SK-N-DZ (cell line): ENCODE data around the gene DRD4.
"Not testable (repeated sequence)": the region's sequence is repeated elsewhere in the genome, so short reads cannot be mapped to it uniquely, and the experiment has no call there.

Experiments used
- DNase-seq: peaks from one replicate; pipeline ENCODE4 v3.0.0-alpha.2; 2015; ENCODE audit warnings: low spot score

Gene DRD4

GRCh38 chr11:641806-642370 lies 4.8 kb downstream of the DRD4 start:
- DNase-seq: no peak

GRCh38 chr11:643366-643765 lies 6.3 kb downstream of the DRD4 start:
- no peak for DNase-seq

GRCh38 chr11:643849-644738 lies 7.0 kb downstream of the DRD4 start:
- no peak for DNase-seq

- no peak for DNase-seq
These were observed 8.5 kb downstream of the DRD4 start for GRCh38 chr11:645536-645935.

- DNase-seq: no peak
These were observed 9.1 kb downstream of the DRD4 start for GRCh38 chr11:646214-646613.

- DNase-seq: not testable (repeated sequence)
These were observed 10.6 kb downstream of the DRD4 start for GRCh38 chr11:647672-648158.

- DNase-seq: no peak
These were observed 13.4 kb downstream of the DRD4 start for GRCh38 chr11:650482-650881.

- not testable (repeated sequence) for DNase-seq
These were observed 16.1 kb downstream of the DRD4 start for GRCh38 chr11:653136-653535.

GRCh38 chr11:653837-654236 lies 16.8 kb downstream of the DRD4 start:
- no peak for DNase-seq

GRCh38 chr11:654444-654843 lies 17.4 kb downstream of the DRD4 start:
- not testable (repeated sequence) for DNase-seq

GRCh38 chr11:655036-655726 lies 18.1 kb downstream of the DRD4 start:
- DNase-seq: no peak

- no peak for DNase-seq
These were observed 19.4 kb downstream of the DRD4 start for GRCh38 chr11:656426-656825.

- no peak for DNase-seq
These were observed 19.8 kb downstream of the DRD4 start for GRCh38 chr11:656866-657265.

- DNase-seq: no peak
These were observed 20.6 kb downstream of the DRD4 start for GRCh38 chr11:657691-658126.

GRCh38 chr11:659532-660085 lies 22.5 kb downstream of the DRD4 start:
- DNase-seq: no peak

- no peak for DNase-seq
These were observed 23.2 kb downstream of the DRD4 start for GRCh38 chr11:660281-660680.

- DNase-seq: no peak
These were observed 23.8 kb downstream of the DRD4 start for GRCh38 chr11:660681-661444.

- peak; percentile 25 for DNase-seq
These were observed 25.7 kb downstream of the DRD4 start for GRCh38 chr11:662689-663274.

- no peak for DNase-seq
These were observed 28.1 kb downstream of the DRD4 start for GRCh38 chr11:665062-665703.

GRCh38 chr11:665704-666281 lies 28.7 kb downstream of the DRD4 start:
- DNase-seq: no peak
